ENCODE results near the gene HSPB9.

The HSPB9 gene

DNA sequence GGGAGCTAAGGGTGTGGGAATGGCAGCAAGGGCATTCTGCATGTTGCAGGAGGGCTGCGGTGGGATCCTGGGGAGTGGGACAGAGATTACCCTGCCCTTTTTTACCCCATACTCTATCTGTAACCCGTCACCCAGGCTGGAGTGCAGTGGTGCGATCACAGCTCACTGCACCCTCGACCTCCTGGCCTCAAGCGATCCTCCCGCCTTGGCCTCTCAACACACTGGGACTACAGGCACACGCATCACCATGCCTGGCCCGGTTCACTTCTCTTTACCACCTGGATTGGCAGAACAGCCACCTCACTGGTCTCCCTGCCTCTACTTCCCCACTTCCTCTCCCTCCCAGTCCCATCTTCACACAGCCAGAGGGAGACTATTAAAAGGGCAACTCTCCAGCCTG lies 33.9 kb upstream of the HSPB9 start:
- Histone ChIP-seq H3K9ac (ENCODE audit: low read length) (no peak overlapping the region), H3K9me2 (replicated peaks; ENCODE audit: insufficient read depth, low read length) (no peaks in the 10 kb centered on the region), H2AFZ (ENCODE audit: low read depth, low read length, severe bottlenecking) (no peak overlapping the region), H4K20me1 (ENCODE audit: low read depth, low read length) (no peaks in the 10 kb centered on the region), H3K79me2 (ENCODE audit: insufficient read depth, low read length) (no peaks in the 10 kb centered on the region), H3K4me2 (ENCODE audit: low read depth, low read length, poor library complexity, severe bottlenecking) (no peak overlapping the region), H3K27me3 (ENCODE audit: low read length) (no peaks in the 10 kb centered on the region), H3F3A (ENCODE audit: insufficient read depth) (no peaks in the 10 kb centered on the region), H3K9me3 (ENCODE audit: insufficient read depth, low read length) (no peaks in the 10 kb centered on the region), H3K36me3 (ENCODE audit: low read length) (no peaks in the 10 kb centered on the region), H3K4me3 (ENCODE audit: insufficient read depth, low read length, poor library complexity, severe bottlenecking) (no peak overlapping the region), H3K27ac (ENCODE audit: low read depth, low read length) (no peak overlapping the region)
- no peak for TF ChIP-seq EZH2phosphoT487 (conservative IDR thresholded peaks at IDR 0.05; ENCODE audit: low read length)
- TF ChIP-seq, protein P1, sequence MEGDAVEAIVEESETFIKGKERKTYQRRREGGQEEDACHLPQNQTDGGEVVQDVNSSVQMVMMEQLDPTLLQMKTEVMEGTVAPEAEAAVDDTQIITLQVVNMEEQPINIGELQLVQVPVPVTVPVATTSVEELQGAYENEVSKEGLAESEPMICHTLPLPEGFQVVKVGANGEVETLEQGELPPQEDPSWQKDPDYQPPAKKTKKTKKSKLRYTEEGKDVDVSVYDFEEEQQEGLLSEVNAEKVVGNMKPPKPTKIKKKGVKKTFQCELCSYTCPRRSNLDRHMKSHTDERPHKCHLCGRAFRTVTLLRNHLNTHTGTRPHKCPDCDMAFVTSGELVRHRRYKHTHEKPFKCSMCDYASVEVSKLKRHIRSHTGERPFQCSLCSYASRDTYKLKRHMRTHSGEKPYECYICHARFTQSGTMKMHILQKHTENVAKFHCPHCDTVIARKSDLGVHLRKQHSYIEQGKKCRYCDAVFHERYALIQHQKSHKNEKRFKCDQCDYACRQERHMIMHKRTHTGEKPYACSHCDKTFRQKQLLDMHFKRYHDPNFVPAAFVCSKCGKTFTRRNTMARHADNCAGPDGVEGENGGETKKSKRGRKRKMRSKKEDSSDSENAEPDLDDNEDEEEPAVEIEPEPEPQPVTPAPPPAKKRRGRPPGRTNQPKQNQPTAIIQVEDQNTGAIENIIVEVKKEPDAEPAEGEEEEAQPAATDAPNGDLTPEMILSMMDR (IDR thresholded peaks at IDR 0.05; ENCODE audit: insufficient read depth, low read length, poor library complexity, severe bottlenecking), result no peak

DNA sequence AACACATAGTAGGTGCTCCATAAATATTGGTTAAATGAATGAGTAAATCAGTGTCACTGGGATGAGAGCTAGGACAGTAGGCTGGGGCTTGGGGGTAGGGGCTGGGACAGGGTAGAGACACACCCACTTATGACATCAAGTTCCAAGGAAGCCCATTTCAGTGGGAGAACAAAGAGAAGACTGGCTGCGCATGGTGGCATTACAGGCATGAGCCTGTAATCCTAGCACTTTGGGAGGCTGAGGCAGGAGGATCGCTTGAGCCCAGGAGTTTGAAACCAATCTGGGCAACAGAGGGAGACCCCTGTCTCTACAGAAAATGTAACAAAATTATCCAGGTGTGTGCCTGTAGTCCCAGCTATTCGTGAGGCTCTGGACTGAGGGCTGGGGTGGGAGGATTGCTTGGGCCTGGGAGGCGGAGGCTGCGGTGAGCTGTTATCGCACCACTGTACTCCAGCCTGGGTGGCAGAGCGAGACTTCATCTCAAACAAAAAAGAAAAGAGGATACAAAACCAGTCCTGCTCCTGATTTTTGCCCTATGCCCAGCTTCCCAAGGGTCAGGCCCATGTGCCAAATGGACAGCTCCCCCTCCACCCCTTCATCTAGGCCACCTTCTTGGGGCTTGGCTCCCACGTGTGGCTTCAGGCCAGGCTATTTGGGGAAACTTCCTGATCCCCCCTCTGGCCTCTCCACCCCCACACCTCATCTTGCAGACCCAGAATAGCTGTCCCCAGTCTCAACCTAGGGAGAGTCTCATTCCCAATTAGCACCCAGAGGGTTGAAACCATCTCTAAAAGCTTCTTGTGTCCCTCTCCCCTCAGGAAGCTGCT lies 31.4 kb upstream of the HSPB9 start:
- no peaks in the 10 kb centered on the region for H3F3A ChIP-seq (ENCODE audit: insufficient read depth)
- no peak overlapping the region for H3K27ac ChIP-seq (ENCODE audit: low read depth, low read length)
- H3K79me2 ChIP-seq (ENCODE audit: insufficient read depth, low read length), result no peaks in the 10 kb centered on the region
- H2AFZ ChIP-seq (ENCODE audit: low read depth, low read length, severe bottlenecking), result no peak overlapping the region
- H4K20me1 ChIP-seq (ENCODE audit: low read depth, low read length), result no peaks in the 10 kb centered on the region
- no peak overlapping the region for H3K4me3 ChIP-seq (ENCODE audit: insufficient read depth, low read length, poor library complexity, severe bottlenecking)
- no peak overlapping the region for H3K9ac ChIP-seq (ENCODE audit: low read length)
- H3K36me3 ChIP-seq (ENCODE audit: low read length), result no peaks in the 10 kb centered on the region
- H3K4me2 ChIP-seq (ENCODE audit: low read depth, low read length, poor library complexity, severe bottlenecking), result no peak overlapping the region
- no peaks in the 10 kb centered on the region for H3K9me2 ChIP-seq (replicated peaks; ENCODE audit: insufficient read depth, low read length)
- H3K27me3 ChIP-seq (ENCODE audit: low read length), result no peaks in the 10 kb centered on the region
- TF ChIP-seq EZH2phosphoT487 (conservative IDR thresholded peaks at IDR 0.05; ENCODE audit: low read length), result no peak
- TF ChIP-seq, protein P1 (IDR thresholded peaks at IDR 0.05; ENCODE audit: insufficient read depth, low read length, poor library complexity, severe bottlenecking), result no peak
- no peaks in the 10 kb centered on the region for H3K9me3 ChIP-seq (ENCODE audit: insufficient read depth, low read length)

DNA sequence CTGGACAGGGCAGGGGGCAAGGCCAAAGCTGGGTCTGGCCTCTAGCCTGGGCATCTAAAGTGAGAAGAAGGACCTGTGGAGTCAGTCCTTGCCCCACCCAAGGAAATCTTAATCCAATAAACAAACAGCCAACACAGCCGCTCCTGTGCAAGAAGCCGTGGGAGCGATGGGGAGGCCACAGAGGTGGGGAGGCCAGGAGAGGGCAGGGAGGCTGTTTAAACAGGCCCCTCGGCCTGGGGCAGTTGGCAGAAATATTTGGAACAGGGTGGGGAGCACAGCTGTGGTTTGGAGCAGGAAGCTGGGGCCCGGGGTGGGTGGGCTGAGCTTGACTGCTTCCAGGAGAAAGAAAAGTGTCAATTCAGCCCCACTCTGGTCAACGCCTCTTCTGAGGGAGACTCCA lies 29.7 kb upstream of the HSPB9 start:
- H3K27me3 ChIP-seq (ENCODE audit: low read length), result no peaks in the 10 kb centered on the region
- no peak overlapping the region for H3K27ac ChIP-seq (ENCODE audit: low read depth, low read length)
- TF ChIP-seq, protein P1 (IDR thresholded peaks at IDR 0.05; ENCODE audit: insufficient read depth, low read length, poor library complexity, severe bottlenecking), result no peak
- TF ChIP-seq EZH2phosphoT487 (conservative IDR thresholded peaks at IDR 0.05; ENCODE audit: low read length), result no peak
- H3K9me3 ChIP-seq (ENCODE audit: insufficient read depth, low read length), result no peaks in the 10 kb centered on the region
- no peak overlapping the region for H3K4me2 ChIP-seq (ENCODE audit: low read depth, low read length, poor library complexity, severe bottlenecking)
- no peak overlapping the region for H3K4me3 ChIP-seq (ENCODE audit: insufficient read depth, low read length, poor library complexity, severe bottlenecking)
- H2AFZ ChIP-seq (ENCODE audit: low read depth, low read length, severe bottlenecking), result no peak overlapping the region
- H3K36me3 ChIP-seq (ENCODE audit: low read length), result no peaks in the 10 kb centered on the region
- no peaks in the 10 kb centered on the region for H3K9me2 ChIP-seq (replicated peaks; ENCODE audit: insufficient read depth, low read length)
- H4K20me1 ChIP-seq (ENCODE audit: low read depth, low read length), result no peaks in the 10 kb centered on the region
- H3K79me2 ChIP-seq (ENCODE audit: insufficient read depth, low read length), result no peaks in the 10 kb centered on the region
- H3F3A ChIP-seq (ENCODE audit: insufficient read depth), result no peaks in the 10 kb centered on the region
- no peak overlapping the region for H3K9ac ChIP-seq (ENCODE audit: low read length)

All from SU-DHL-6 (cell line).